Suprapubic skin (tissue), 3 donors: ENCODE results near the gene CILP2.

Source experiments
- CTCF ChIP-seq, 2 donors: fragments of 200-600 bp in 1 of 2; fragments of 450-650 bp in 1 of 2; sonication (generic) in 1 of 2; IDR thresholded peaks; one replicate each; pipeline ENCODE4 v1.5.1; 2016 to 2019; ENCODE audit warnings: antibody characterized with exemption in 2 of 2, mild to moderate bottlenecking in 1 of 2, moderate library complexity in 1 of 2
- EP300 ChIP-seq: sonication (generic); formaldehyde crosslinking; IDR thresholded peaks from one replicate; pipeline ENCODE4 v1.6.1; 2017; ENCODE audit warnings: antibody characterized with exemption
- POLR2A ChIP-seq, 2 donors: fragments of 450-650 bp; IDR thresholded peaks; one replicate each; pipeline ENCODE4 v1.6.1; 2017; ENCODE audit warnings: antibody characterized with exemption in 2 of 2, mild to moderate bottlenecking in 2 of 2, moderate library complexity in 2 of 2

GRCh38 chr19:19553670-19554069 lies 15.6 kb downstream of the CILP2 start:
- TF ChIP-seq CTCF (IDR thresholded peaks at IDR 0.05) (no peak), POLR2A (IDR thresholded peaks at IDR 0.05) (no peak), EP300 (no peak)
